ENCODE data around the gene CALM3. TPM values are rescaled to one million over a fixed set of nuclear protein-coding genes. Genes with fewer than 3 reads are reported as not detected.

Gene CALM3
- total RNA-seq, 1 experiment from 2014 or later, result 343 TPM

DNA sequence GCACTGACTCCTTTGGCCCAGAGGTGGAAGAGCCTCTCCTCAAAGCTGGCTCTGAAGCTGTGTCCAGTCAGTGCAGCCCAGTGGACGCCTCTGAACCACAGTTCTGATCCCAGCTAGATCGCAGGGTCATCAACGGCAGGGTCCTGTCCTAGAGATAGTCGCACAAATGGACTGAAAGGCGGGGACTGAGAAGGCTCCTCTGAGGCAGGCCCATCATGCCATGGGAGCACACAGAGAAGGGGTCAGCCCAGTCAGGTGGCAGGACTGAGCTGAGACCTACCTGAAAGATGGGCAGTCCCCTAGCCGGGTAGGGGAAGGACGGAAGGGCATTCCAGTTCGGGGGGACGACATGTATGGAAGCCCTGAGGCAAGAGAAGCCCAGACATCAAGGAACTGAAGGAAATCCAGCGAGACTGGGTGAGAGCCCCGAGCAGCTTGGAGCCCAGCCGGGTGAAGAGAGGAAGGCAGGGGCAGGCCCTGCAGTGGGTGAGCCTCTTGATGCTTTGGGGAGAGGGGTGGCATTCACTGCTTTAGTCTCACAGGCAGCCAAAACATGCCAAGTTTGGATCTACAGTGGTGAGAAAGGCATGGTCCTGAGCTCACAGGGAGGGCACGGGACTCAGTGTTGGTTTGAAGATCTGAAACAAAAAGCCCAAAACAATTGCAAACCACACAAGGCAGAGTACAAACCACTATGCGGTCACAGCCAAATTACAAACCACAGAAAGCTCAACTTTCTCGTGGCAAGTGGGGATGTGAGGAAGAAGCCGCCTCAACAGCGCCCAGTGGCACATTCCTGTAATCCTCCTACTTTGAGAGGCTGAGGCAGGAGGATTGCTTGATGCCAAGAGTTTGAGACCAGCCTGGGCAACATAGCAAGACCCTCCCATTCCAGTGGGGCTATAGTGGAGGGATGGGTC, 10.0 kb downstream of the CALM3 start:
- Histone ChIP-seq H3K9ac (ENCODE audit: extremely low read depth, insufficient read length, low read length) (no peak overlapping the region), H2BK12ac (ENCODE audit: insufficient read length, low read depth, low read length) (no peak overlapping the region), H4K5ac (ENCODE audit: insufficient read length, low read depth, low read length) (no peak overlapping the region), H2AK5ac (ENCODE audit: insufficient read length, low read length) (no peak overlapping the region), H3K4ac (ENCODE audit: low read depth, low read length) (no peak overlapping the region), H3K27ac (ENCODE audit: insufficient read length, low read depth, low read length) (no peak overlapping the region), H3K23me2 (ENCODE audit: insufficient read length, low read depth, low read length, poor library complexity, severe bottlenecking) (no peaks in the 10 kb centered on the region), H2AFZ (ENCODE audit: low read length) (no peak overlapping the region), H3K9me3 (ENCODE audit: control insufficient read depth, low read depth, low read length) (no peaks in the 10 kb centered on the region), H2BK5ac (ENCODE audit: insufficient read length, low read length) (no peak overlapping the region), H3K4me1 (ENCODE audit: insufficient read depth, low read length) (no peaks in the 10 kb centered on the region), H3K14ac (ENCODE audit: insufficient read depth, low read length) (no peak overlapping the region), H2BK15ac (ENCODE audit: low read depth, low read length) (no peak overlapping the region), H3K4me2 (ENCODE audit: insufficient read depth, insufficient read length, low read length) (no peak overlapping the region), H4K20me1 (ENCODE audit: control insufficient read depth, insufficient read depth, insufficient read length) (no peaks in the 10 kb centered on the region), H3K79me1 (ENCODE audit: insufficient read depth, low read depth, low read length, poor library complexity, severe bottlenecking) (no peaks in the 10 kb centered on the region), H3K23ac (ENCODE audit: insufficient read length, low read depth, low read length) (no peak overlapping the region), H2BK20ac (ENCODE audit: low read depth, low read length, poor library complexity, severe bottlenecking) (no peak overlapping the region), H3K27me3 (ENCODE audit: insufficient read depth, low read length) (no peaks in the 10 kb centered on the region), H4K8ac (replicated peaks; ENCODE audit: insufficient read length, low read depth, low read length) (no peak overlapping the region), H3T11ph (ENCODE audit: low read length) (no peak overlapping the region), H4K91ac (ENCODE audit: insufficient read length, low read depth, low read length) (no peak overlapping the region), H2BK120ac (ENCODE audit: low read depth, low read length, poor library complexity, severe bottlenecking) (no peak overlapping the region), H3K18ac (ENCODE audit: insufficient read length, low read depth, low read length) (no peak overlapping the region), H3K56ac (ENCODE audit: insufficient read length, low read depth, low read length) (no peak overlapping the region), H3K79me2 (ENCODE audit: insufficient read depth, low read length) (no peaks in the 10 kb centered on the region)
- no CpG with 5 or more reads among the region's 17 CpGs for WGBS (ENCODE audit: extremely low coverage, insufficient read length, low lambda C conversion rate)
- Mint-ChIP-seq H3K27ac (peak overlapping the region in 2 of 3 experiments; percentile 64 to 87; a peak in 3 of 7 replicates), H3K4me1 (peaks cover 5 to 7% of the 10 kb centered on the region in 2 experiments; a peak in 2 of 4 replicates), H3K36me3 (ENCODE audit: insufficient read depth in 1 of 3, low read depth in 3 of 3) (peaks cover 26 to 45% (median 42%) of the 10 kb centered on the region in 3 experiments; a peak in 6 of 7 replicates), H3K27me3 (ENCODE audit: low read depth) (peaks cover 1% of the 10 kb centered on the region; the same call in 1 of the 2 replicates), H3K4me3 (no peak overlapping the region), H3K9me3 (no peaks in the 10 kb centered on the region)
- DNase-seq, result no peak
- TF ChIP-seq, protein P1, sequence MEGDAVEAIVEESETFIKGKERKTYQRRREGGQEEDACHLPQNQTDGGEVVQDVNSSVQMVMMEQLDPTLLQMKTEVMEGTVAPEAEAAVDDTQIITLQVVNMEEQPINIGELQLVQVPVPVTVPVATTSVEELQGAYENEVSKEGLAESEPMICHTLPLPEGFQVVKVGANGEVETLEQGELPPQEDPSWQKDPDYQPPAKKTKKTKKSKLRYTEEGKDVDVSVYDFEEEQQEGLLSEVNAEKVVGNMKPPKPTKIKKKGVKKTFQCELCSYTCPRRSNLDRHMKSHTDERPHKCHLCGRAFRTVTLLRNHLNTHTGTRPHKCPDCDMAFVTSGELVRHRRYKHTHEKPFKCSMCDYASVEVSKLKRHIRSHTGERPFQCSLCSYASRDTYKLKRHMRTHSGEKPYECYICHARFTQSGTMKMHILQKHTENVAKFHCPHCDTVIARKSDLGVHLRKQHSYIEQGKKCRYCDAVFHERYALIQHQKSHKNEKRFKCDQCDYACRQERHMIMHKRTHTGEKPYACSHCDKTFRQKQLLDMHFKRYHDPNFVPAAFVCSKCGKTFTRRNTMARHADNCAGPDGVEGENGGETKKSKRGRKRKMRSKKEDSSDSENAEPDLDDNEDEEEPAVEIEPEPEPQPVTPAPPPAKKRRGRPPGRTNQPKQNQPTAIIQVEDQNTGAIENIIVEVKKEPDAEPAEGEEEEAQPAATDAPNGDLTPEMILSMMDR (conservative IDR thresholded peaks at IDR 0.05), result no peak

Measured in H9 (cell line).